IPS-18c (cell line): ENCODE data around the gene CXCR2.
"Not testable (repeated sequence)": the region's sequence is repeated elsewhere in the genome, so short reads cannot be mapped to it uniquely, and the experiment has no call there.

ENCODE experiments used
- H3K4me3 ChIP-seq: 2 replicates; pipeline ENCODE4 v1.7.0; 2013; ENCODE audit warnings: low read depth, mild to moderate bottlenecking, low read length, moderate library complexity; ENCODE audit not compliant: insufficient read depth
- H3K9me3 ChIP-seq: one replicate; pipeline ENCODE4 v1.6.1; 2013; ENCODE audit warnings: mild to moderate bottlenecking, low read length, moderate library complexity; ENCODE audit not compliant: control insufficient read depth, insufficient read depth

CXCR2 gene

DNA sequence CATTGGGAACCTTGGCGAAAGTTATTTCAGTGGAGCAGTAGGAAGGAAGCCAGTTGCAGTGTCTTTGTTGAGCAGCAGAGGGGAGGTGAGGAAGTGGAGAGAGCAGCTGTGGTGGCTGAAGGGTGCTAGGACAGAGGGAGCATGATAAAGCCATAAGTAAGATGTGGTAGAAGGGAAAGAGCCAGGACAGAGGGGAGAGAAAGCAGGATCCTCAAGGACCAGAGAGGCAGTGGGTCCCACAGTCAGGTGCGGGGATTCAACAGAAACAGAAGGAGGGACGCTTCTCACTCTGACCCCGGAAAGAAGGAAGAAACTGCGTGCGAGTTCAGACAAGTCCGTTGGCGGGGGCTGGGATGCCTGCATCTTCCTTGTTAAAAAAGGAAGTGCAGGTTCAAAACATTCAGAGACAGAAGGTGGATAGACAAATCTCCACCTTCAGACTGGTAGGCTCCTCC lies at the start of gene CXCR2:
Gene CXCR2, plus strand, starts transcription at position 403 of the 455 bp plus-strand sequence. CDS start 8,774 bp downstream, outside the sequence.
- Histone ChIP-seq H3K9me3 (no peaks in the 10 kb centered on the region), H3K4me3 (no peak within 1 kb of the TSS; the same call in 1 of the 2 replicates)

DNA sequence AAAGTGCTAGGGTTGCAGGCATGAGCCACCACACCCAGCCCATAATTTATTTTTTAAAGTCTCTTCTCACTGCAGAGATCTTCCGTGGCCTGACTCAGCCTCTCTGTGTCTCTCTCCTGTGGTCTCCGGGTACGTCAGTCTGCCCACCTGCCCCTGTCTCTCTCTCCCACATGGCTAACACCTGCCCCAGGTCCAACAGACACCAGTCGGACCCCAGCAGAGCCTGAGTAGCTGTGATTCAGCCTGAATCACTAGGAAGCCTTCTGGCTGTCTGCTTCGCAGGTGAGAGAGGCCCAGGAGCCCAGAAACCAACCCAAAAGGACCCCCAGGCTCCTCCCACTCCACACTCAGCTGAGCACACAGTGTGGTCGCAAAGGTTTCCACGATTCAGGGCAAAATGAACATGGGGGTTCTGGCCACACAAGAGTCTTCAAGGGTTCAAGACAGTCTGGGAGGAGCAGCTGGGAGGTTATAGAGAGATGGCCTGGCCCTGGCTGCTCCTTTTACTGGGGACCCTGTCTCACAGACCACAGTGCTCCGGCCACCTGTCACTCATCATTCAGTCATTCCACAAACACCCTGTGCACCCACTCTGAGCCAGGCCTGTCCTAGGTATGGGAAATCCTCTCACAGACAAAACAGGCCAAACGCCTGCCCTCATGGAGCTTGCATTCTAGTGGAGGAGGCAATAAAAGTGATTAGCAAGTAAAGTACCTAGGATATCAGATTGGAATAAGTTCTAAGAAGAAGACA lies 48.2 kb upstream of the CXCR2 start:
- no peaks in the 10 kb centered on the region for H3K9me3 ChIP-seq
- H3K4me3 ChIP-seq: no peak overlapping the region

DNA sequence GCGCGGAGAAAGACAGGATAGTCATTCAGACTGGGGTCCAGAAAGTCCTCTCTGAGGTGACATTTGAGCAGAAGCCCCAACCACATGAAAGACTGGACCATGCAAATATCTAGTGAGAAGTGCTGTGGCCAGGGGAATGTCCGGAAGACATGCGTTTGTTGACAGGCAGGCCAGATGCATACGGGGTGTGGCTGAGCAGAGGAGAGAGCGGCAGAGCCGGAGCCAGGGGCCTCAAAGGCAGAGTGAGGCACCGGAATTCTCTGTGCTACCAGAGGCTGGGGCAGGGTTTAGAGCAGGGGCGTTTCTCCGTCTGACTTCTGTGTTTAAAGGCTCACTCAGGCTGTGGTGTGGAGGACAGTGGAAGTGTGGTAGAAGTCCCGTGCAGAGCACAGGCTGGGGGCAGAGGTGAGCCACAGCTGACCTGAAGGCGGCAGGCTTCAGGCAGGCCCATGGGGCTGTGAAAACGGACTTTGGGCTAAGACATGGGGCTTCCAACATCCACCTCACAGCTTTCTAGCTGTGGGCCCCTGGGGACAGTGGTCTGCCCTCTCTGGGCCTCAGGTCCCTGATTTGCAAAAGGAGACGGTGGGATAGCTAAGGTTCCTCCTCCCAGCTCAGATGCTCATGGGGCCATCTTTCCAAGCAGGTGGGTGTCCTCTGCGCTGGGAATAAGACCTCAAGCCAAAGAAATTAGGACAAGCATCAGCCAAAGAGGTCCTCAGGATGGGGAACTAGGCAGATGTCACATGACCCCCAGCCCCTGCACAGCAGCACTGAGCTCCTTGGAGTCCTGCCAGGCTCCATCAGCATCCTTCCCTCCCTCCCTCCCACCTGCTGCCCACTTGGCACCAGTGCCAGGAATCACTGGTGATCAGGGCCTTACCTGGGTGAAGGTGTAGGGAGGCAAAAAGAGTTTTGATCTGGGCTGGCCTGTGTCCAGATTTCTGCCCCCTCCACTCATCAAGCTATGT lies 45.6 kb upstream of the CXCR2 start:
- Histone ChIP-seq H3K9me3 (no peaks in the 10 kb centered on the region), H3K4me3 (no peak overlapping the region)

DNA sequence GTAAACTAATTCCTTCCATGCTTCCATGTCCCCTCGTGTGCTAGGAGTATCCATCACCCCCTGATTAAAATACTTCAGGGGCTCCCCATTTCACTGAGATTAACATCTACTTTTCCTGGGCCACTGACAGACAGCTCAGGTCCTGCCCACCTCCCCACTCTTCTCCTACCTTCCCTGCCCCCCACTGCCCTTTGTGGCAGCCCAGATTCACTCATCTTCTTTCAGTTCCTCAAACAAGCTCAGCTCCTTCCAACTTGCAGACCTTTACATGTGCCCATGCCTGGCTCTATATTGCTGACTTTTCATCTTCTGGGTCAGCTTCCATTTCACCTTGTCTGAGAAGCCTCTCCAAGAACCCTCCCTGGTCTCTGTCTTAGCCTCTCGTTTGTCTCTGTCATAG lies 44.8 kb upstream of the CXCR2 start:
- H3K9me3 ChIP-seq: no peaks in the 10 kb centered on the region
- no peak overlapping the region for H3K4me3 ChIP-seq

DNA sequence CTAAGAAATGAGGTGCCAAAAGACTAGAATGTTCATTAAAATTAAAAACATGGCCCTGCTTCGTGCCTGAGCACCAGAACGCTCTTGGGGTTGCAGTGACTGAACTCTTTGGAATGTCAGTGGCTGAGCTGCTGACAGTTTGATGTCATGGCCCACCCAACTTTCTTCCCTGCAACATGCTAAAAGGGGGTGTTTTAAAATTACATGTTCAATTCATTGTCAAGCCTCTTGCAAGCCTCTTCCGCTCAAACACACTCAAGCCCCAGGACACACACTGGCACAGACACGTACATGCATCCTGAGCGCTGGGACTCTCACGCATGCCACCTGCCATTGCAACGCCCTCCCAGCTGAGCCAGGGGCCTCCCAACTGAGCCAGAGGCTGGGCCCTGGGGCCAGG lies 44.1 kb upstream of the CXCR2 start:
- no peaks in the 10 kb centered on the region for H3K9me3 ChIP-seq
- H3K4me3 ChIP-seq: no peak overlapping the region

DNA sequence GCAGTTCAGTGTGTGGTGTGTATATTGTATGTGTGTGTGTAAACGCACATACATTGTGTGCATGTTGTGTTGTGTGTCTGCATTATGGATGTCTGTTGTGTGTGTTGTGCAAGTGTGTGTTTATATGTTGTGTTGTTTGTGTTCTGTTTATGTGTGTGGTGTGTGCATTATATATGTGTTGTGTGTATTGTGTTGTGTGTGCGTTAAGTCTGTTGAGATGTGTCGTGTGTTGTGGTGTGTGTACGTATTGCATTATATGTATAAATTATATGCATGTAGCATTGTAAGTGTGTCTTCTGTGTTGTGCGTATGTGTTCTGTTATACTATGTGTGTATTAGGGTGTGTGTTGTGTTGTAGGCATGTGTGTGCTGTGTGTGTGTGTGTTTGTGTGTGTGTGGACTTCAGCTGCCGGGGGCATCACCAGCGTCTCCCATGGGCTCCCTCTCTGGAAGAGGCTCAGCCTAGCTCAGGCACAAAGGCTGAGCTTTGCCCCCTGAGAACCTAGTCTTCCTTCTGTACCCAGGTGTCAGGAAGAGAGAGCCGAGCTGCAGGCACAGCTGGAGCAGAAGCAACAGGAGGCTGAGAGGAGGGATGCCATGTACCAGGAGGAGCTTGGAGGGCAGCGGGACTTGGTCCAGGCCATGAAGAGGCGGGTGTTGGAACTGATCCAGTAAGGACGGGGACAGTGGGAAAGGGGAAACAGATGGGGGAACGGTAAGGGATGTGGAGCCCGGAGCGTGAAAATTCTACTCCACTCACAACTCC lies 43.1 kb upstream of the CXCR2 start:
- H3K9me3 ChIP-seq: no peaks in the 10 kb centered on the region
- no peak overlapping the region for H3K4me3 ChIP-seq

DNA sequence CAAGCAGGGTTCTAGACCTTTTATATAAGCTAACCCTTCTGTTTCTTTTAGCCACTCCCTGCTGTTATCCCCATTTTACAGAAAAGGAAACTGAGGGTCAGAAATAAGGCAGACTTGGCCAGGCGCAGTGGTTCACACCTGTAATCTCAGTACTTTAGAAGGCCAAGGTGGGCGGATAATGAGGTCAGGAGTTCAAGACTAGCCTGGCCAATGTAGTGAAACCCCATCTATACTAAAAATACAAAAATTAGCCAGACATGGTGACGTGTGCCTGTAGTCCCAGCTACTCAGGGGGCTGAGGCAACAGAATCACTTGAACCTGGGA lies 42.5 kb upstream of the CXCR2 start:
- H3K4me3 ChIP-seq: no peak overlapping the region
- no peaks in the 10 kb centered on the region for H3K9me3 ChIP-seq

DNA sequence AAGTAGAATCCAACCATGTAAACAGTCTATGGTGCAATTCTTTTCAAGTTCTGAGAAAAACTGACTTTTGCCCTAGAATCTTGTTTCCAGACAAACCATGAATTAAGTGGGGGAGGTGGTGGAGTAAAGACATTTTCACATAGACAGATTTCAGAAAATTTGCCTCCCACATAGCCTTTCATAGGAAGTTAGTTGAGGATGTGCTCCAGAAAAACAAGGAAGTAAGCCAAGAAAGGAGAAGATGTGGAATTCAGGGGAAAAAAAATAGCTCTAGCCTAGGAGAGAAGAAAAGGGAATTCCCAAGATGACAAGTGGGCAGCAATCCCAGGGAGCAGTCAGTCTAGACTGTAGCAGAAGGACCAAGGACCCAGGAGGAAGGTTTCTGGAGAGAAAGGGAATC lies 39.4 kb upstream of the CXCR2 start:
- Histone ChIP-seq H3K9me3 (no peaks in the 10 kb centered on the region), H3K4me3 (no peak overlapping the region)

DNA sequence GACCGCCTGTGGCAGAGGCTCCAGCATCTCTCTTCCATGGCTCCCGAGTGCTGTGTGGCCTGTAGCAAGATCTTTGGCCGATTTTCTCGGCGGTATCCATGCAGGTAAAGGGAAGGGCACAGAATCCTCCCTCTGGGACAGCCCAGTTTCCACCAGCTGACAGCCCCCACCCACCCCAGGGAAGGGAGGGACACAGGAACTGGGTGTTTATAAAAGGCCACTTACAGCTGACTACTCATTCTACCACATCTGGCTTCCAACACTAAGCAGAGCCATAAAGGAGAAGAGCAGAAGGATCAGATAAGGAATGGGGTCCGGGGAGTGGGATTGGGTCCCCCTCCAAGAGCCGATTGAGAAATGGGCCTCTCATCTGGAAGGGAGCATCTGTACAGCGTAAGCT lies 36.6 kb upstream of the CXCR2 start:
- H3K4me3 ChIP-seq: no peak overlapping the region
- no peaks in the 10 kb centered on the region for H3K9me3 ChIP-seq

DNA sequence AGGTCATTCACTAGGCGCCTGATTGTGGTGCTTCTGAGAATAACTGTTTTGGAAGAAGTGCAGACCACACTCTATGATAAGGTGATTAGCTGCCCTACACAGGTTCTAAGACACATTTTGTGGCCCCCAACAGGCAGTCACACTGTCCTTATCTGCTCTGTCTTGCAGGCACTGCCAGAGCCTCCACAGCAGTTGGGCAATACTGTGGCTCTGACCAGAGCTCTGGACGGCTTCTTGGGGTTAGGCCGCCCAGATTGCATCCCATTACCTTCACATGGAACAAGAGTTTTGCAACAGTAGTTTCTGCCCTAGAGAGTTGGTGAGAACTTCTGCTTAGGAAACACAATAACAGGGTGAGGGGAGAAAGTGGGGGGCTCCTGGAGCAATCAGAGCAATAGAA lies 34.1 kb upstream of the CXCR2 start:
- no peak overlapping the region for H3K4me3 ChIP-seq

DNA sequence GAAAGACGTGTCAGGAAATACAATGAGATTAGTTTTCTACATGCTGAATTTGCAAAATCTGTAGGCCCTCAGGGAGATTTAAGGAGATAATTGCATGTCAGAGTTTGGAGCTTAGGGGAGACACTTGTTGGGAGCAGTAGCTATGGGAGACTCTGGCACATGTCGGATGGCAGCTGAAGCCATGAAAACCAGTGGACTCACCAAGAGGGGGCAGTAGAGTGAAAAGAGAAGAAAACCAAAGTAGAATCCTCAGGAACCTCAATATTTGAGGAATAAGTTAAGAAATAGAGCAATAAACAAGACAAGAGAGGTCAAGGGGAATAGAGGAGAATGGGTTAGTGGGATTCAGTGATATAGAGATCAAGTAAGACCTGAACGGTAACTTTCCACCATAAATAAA lies 31.9 kb upstream of the CXCR2 start:
- H3K4me3 ChIP-seq: no peak overlapping the region
- H3K9me3 ChIP-seq: no peaks in the 10 kb centered on the region

More for the DNA sequence above, 34.1 kb upstream of the CXCR2 start:
- no peaks in the 10 kb centered on the region for H3K9me3 ChIP-seq

DNA sequence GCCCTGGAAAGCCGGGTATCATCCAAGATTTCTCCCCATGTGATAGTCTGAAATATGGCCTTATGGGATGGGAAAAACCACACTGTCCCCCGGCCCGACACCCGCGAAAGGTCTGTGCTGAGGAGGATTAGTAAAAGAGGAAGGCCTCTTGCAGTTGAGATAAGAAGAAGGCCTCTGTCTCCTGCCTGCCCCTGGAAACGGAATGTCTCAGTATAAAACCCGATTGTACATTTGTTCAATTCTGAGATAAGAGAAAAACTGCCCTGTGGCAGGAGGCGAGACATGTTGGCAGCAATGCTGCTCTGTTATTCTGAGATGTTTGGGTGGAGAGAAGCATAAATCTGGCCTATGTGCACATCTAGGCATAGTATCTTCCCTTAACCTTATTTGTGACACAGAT lies 30.0 kb upstream of the CXCR2 start:
- Histone ChIP-seq H3K4me3 (no peak overlapping the region), H3K9me3 (no peaks in the 10 kb centered on the region)

DNA sequence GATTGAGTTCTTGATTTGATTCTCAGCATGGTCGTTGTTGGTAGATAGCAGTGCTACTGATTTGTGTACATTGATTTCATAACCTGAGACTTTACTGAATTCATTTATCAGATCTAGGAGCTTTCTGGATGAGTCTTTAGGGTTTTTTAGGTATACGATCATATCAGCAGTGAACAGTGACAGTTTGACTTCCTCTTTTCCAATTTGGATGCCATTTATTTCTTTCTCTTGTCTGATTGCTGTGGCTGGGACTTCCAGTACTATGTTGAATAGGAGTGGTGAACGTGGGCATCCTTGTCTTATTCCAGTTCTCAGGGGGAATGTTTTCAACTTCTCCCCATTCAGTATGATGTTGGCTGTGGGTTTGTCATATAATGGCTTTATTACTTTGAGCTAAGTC lies 27.9 kb upstream of the CXCR2 start:
- no peak overlapping the region for H3K4me3 ChIP-seq

DNA sequence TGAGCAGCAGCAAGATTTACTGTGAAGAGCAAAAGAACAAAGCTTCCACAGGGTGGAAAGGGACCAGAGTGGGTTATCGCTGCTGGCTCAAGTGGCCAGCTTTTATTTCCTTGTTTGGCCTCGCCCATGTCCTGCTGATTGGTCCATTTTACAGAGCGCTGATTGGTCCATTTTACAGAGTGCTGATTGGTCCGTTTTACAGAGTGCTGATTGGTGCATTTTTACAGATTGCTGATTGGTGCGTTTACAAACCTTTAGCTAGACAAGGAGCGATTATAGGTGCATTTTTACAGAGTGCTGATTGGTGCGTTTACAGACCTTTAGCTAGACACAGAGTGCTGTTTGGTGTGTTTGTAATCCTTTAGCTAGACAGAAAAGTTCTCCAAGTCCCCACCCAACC lies 17.0 kb upstream of the CXCR2 start:
- not testable (repeated sequence) for H3K4me3 ChIP-seq, H3K9me3 ChIP-seq

More for the DNA sequence above, 27.9 kb upstream of the CXCR2 start:
- H3K9me3 ChIP-seq: peaks cover 2% of the 10 kb centered on the region

DNA sequence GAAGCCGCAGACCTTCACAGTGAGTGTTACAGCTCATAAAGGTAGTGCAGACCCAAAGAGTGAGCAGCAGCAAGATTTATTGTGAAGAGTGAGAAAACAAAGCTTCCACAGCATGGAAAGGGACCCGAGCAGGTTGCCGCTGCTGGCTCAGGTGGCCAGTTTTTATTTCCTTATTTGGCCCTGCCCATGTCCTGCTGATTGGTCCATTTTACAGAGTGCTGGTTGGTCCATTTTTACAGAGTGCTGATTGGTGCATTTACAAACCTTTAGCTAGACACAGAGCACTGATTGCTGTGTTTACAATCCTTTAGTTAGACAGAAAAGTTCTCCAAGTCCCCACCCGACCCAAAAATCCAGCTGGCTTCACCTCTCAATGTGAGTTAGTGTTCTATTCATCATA lies 4.0 kb upstream of the CXCR2 start:
- not testable (repeated sequence) for H3K4me3 ChIP-seq, H3K9me3 ChIP-seq

DNA sequence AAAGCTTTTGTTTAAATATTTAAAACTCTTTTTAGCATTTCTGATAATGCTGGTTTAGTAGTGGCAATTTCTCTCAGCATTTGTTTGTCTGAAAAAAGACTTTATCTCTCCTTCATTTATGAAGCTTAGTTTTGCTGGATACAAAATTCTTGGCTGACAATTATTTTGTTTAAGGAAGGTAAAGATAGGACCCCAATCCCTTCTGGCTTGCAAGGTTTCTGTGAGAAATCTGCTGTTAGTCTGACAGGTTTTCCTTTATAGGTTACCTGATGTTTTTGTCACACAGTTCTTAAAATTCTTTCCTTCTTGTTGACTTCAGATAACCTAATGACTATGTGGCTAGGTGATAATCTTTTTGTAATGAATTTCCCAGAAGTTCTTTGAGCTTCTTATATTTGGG lies 3.5 kb upstream of the CXCR2 start:
- not testable (repeated sequence) for H3K9me3 ChIP-seq, H3K4me3 ChIP-seq

DNA sequence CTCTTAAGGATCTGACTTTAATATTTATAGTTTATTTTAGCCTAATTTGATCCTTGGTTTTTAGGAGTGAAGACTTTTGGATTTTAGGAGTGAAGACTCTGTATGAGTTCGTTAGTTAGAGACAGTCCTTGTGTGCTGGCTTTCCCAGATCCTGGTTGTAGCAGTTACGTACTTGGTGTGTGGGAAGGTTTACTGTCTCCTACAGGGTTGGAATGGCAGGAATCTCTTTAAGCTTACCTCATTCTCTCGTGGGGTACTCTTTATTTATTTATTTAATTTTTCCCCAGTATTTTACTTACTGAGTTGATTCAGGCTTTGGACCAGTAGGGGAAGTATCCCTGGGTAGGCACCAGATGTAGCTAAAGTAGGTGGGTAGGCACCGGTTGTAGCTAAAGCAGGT lies 1.8 kb upstream of the CXCR2 start:
- H3K9me3 ChIP-seq: no peaks in the 10 kb centered on the region
- no peak overlapping the region for H3K4me3 ChIP-seq
